ENCODE data around the gene FHIT. TPM values are rescaled to one million over a fixed set of nuclear protein-coding genes. Genes with fewer than 3 reads are reported as not detected.

The FHIT gene
- total RNA-seq, 4 donors from 2014 or later = 8.8 to 35.6 (median 12.6) TPM

DNA sequence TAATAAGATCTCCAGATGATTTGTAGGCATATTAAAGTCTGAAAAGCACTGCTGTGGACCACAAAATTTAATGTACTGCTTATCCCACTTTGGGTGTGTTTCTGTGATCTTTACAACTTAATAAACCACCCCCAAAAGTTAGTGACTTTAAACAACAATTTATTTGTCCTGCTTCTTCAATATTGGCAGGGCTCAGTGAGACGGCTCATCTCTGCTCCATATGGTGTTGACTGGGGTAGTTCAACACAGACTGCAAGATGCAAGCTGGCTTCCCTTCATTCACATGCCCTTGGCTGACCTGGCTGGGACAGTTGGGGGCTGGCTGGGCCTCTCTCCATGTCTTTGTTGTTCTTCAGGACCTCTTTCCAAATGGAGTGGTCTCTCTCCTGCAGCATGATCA, 337.8 kb downstream of the FHIT start:
- TF ChIP-seq EP300 (IDR thresholded peaks at IDR 0.05) (no peak), POLR2A (IDR thresholded peaks at IDR 0.05) (no peak), POLR2AphosphoS5 (IDR thresholded peaks at IDR 0.05) (no peak)
- TF ChIP-seq, protein P1, sequence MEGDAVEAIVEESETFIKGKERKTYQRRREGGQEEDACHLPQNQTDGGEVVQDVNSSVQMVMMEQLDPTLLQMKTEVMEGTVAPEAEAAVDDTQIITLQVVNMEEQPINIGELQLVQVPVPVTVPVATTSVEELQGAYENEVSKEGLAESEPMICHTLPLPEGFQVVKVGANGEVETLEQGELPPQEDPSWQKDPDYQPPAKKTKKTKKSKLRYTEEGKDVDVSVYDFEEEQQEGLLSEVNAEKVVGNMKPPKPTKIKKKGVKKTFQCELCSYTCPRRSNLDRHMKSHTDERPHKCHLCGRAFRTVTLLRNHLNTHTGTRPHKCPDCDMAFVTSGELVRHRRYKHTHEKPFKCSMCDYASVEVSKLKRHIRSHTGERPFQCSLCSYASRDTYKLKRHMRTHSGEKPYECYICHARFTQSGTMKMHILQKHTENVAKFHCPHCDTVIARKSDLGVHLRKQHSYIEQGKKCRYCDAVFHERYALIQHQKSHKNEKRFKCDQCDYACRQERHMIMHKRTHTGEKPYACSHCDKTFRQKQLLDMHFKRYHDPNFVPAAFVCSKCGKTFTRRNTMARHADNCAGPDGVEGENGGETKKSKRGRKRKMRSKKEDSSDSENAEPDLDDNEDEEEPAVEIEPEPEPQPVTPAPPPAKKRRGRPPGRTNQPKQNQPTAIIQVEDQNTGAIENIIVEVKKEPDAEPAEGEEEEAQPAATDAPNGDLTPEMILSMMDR (IDR thresholded peaks at IDR 0.05) = no peak
- H3K4me3 ChIP-seq = no peak overlapping the region
- no peaks in the 10 kb centered on the region for H3K36me3 ChIP-seq
- no peaks in the 10 kb centered on the region for H3K9me3 ChIP-seq
- H3K4me1 ChIP-seq = no peaks in the 10 kb centered on the region
- H3K27ac ChIP-seq = no peak overlapping the region
- no peak for DNase-seq (ENCODE audit: low spot score in 2 of 2)
- no peaks in the 10 kb centered on the region for H3K27me3 ChIP-seq
- 84% methylated on average over 1 of the region's 1 CpG for WGBS

DNA sequence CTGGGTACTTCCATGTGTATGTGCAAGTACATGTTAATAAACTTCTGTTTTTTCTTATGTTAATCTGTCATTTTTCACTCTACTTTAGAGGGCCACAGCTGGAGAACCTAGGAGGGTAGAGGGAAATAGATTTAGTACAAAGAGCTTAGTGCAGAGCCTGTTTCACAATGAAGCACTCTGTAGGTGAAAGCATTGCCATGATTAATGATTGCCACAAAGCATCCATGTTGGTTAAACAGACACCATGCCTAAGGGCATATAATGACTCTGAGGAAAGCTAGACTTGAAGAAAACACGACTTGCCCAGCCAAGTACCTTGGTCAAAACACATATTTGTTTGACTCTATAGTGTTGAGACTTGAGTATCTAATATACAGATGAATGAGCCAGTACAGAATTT, 338.4 kb downstream of the FHIT start:
- no peaks in the 10 kb centered on the region for H3K9me3 ChIP-seq
- WGBS = 39% methylated on average over 1 of the region's 1 CpG
- no peaks in the 10 kb centered on the region for H3K27me3 ChIP-seq
- H3K36me3 ChIP-seq = no peaks in the 10 kb centered on the region
- no peak for TF ChIP-seq POLR2AphosphoS5 (IDR thresholded peaks at IDR 0.05)
- TF ChIP-seq POLR2A (IDR thresholded peaks at IDR 0.05) = no peak
- TF ChIP-seq EP300 (IDR thresholded peaks at IDR 0.05) = no peak
- TF ChIP-seq, protein P1 (IDR thresholded peaks at IDR 0.05) = no peak
- H3K4me3 ChIP-seq = no peak overlapping the region
- no peaks in the 10 kb centered on the region for H3K4me1 ChIP-seq
- no peak for DNase-seq (ENCODE audit: low spot score in 2 of 2)
- no peak overlapping the region for H3K27ac ChIP-seq

DNA sequence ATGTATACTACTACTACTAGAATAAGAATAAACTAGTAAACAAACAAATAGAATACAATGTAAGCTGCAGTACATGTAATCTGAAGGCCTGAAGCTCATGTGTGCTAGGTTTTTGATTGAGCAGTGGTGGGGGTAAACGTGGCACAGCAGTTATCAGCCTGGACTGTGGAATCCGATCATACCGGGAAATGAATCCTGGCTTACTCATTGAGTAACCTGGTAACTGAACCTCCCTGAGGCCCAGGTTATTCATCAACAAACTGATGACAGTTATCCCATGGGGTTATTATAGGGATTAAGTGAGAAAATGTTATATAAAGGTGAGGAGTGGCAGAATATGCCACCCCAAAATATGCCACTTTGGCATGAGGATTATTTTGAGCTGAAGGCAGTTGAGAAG, 339.1 kb downstream of the FHIT start:
- Histone ChIP-seq H3K4me3 (no peak overlapping the region), H3K4me1 (no peaks in the 10 kb centered on the region), H3K27me3 (no peaks in the 10 kb centered on the region), H3K27ac (no peak overlapping the region), H3K36me3 (no peaks in the 10 kb centered on the region), H3K9me3 (no peaks in the 10 kb centered on the region)
- no peak for DNase-seq (ENCODE audit: low spot score in 2 of 2)
- no peak for TF ChIP-seq EP300 (IDR thresholded peaks at IDR 0.05)
- no peak for TF ChIP-seq POLR2A (IDR thresholded peaks at IDR 0.05)
- no peak for TF ChIP-seq POLR2AphosphoS5 (IDR thresholded peaks at IDR 0.05)
- TF ChIP-seq, protein P1 (IDR thresholded peaks at IDR 0.05) = no peak
- WGBS = 90% methylated on average over 3 of the region's 3 CpGs

DNA sequence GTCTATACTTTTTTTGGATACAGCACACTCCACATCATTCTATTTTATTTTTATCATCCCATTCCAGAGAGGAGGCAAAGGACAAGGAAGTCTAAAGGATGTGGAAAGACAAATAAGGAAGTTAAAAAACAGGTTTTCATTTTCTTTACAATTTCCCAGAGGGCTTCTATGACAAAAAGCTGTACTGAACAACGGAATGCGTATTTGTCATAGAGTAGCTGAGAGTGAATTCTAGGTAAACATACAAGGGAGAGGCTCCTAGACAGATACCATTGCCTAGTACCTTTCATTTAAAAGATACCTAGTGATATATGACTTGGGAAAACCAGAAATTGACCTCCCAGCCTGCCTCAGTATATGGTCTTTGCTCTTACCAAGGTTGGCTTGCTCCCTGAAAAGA, 341.7 kb downstream of the FHIT start:
- H3K4me1 ChIP-seq = no peaks in the 10 kb centered on the region
- H3K27ac ChIP-seq = no peak overlapping the region
- DNase-seq (ENCODE audit: low spot score in 2 of 2) = no peak
- no peak overlapping the region for H3K4me3 ChIP-seq
- H3K27me3 ChIP-seq = no peaks in the 10 kb centered on the region
- no peaks in the 10 kb centered on the region for H3K9me3 ChIP-seq
- H3K36me3 ChIP-seq = no peaks in the 10 kb centered on the region
- WGBS = 69% methylated on average over 2 of the region's 2 CpGs
- TF ChIP-seq POLR2AphosphoS5 (IDR thresholded peaks at IDR 0.05) = no peak
- TF ChIP-seq, protein P1 (IDR thresholded peaks at IDR 0.05) = no peak
- TF ChIP-seq EP300 (IDR thresholded peaks at IDR 0.05) = no peak
- no peak for TF ChIP-seq POLR2A (IDR thresholded peaks at IDR 0.05)

DNA sequence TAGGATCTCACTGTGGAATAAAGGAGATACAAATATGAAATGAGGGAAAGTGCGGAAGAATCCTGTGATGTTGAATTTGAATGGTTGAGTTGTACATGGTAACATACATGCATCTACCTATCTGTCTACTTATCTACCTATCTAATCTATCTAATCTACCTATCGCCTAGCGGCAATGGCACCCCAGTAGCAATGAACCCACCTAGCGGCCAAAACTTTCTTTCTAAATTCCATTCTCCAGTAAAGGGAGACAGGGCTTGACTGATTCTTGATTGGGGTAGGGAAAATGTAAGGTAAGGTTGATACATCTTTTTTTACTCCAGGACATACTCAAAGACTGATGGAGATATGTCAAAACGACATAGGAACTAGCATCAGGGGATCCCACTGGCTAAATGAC, 345.0 kb downstream of the FHIT start:
- Histone ChIP-seq H3K36me3 (no peaks in the 10 kb centered on the region), H3K27ac (no peak overlapping the region), H3K27me3 (no peaks in the 10 kb centered on the region), H3K9me3 (no peaks in the 10 kb centered on the region), H3K4me1 (no peaks in the 10 kb centered on the region), H3K4me3 (no peak overlapping the region)
- TF ChIP-seq POLR2A (IDR thresholded peaks at IDR 0.05) (no peak), POLR2AphosphoS5 (IDR thresholded peaks at IDR 0.05) (no peak), EP300 (IDR thresholded peaks at IDR 0.05) (no peak)
- TF ChIP-seq, protein P1 (IDR thresholded peaks at IDR 0.05) = no peak
- no peak for DNase-seq (ENCODE audit: low spot score in 2 of 2)
- WGBS = 92% methylated on average over 5 of the region's 5 CpGs

Measured in suprapubic skin (tissue), 4 donors.